Measurements from ENCODE around the gene ARHGEF3.

The ARHGEF3 gene

DNA sequence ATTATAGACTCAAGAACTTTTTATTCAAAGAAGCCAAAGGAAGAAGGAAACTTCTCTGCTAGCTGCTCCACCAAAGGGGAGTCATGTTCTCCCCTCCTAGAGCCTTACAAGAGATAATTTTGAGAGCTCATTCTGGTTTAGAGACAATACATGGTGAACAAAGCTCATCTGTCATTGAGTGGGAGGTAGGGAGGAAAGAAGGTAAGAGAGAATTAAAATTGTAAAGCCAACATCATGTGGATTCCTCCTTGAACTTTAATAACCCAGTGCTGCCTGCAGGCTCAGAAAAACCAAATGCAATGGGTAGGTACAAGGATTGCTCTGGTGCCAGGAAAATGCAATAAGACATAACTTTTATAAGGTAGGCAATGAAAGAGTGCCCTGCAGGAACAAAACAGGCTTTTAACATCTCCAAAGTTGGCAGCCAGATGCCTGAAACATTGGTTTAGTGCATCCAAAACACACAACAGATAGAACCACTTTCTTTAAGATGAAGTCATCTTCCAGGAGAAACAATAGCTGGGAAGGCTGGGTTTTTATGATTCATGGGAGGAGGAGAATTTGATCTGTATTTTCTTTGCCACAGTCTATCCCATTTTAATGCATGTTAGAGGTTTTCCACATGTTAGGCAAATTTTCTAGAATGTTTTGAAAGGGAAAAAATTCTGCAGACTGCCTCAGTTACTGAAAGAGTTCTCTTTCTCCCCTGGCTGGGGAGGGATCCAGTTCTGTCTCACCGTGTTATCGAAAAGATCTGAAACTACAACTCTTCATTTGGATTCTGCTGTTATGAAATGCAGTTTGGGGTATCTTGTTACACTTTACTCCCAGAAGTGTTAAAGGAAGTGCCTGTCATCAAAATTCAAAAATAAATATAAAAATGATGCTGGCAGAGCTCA is 11.3 kb upstream of the ARHGEF3 start (continued):
- TF ChIP-seq, protein P1, sequence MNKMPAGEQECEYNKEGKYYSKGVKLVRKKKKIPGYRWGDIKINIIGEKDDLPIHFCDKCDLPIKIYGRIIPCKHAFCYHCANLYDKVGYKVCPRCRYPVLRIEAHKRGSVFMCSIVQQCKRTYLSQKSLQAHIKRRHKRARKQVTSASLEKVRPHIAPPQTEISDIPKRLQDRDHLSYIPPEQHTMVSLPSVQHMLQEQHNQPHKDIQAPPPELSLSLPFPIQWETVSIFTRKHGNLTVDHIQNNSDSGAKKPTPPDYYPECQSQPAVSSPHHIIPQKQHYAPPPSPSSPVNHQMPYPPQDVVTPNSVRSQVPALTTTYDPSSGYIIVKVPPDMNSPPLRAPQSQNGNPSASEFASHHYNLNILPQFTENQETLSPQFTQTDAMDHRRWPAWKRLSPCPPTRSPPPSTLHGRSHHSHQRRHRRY (tag by site-specific recombination; IDR thresholded peaks at IDR 0.05), result no peak
- TF ChIP-seq, protein P2, sequence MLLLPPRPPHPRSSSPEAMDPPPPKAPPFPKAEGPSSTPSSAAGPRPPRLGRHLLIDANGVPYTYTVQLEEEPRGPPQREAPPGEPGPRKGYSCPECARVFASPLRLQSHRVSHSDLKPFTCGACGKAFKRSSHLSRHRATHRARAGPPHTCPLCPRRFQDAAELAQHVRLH (tag by site-specific recombination; IDR thresholded peaks at IDR 0.05), result no peak
- TF ChIP-seq ZNF670 (tag by site-specific recombination; IDR thresholded peaks at IDR 0.05; ENCODE audit: low read depth) (no peak), ZNF555 (tag by site-specific recombination; conservative IDR thresholded peaks at IDR 0.05) (no peak), ZNF133 (tag by site-specific recombination; IDR thresholded peaks at IDR 0.05) (no peak), ZNF211 (tag by site-specific recombination; IDR thresholded peaks at IDR 0.05; ENCODE audit: low read depth) (no peak), ZNF223 (tag by site-specific recombination; IDR thresholded peaks at IDR 0.05) (no peak), ZEB2 (tag by site-specific recombination; IDR thresholded peaks at IDR 0.05) (0 out of 2 replicates have a peak, but pooled peaks have one; percentile 41), ZNF311 (tag by site-specific recombination; IDR thresholded peaks at IDR 0.05; ENCODE audit: borderline replicate concordance) (no peak), ZNF837 (tag by site-specific recombination; IDR thresholded peaks at IDR 0.05) (no peak), YY1 (tag by site-specific recombination; IDR thresholded peaks at IDR 0.05) (no peak), ZBTB1 (tag by site-specific recombination; IDR thresholded peaks at IDR 0.05) (no peak), GLIS1 (tag by site-specific recombination; IDR thresholded peaks at IDR 0.05) (no peak)
- TF ChIP-seq, protein P3, sequence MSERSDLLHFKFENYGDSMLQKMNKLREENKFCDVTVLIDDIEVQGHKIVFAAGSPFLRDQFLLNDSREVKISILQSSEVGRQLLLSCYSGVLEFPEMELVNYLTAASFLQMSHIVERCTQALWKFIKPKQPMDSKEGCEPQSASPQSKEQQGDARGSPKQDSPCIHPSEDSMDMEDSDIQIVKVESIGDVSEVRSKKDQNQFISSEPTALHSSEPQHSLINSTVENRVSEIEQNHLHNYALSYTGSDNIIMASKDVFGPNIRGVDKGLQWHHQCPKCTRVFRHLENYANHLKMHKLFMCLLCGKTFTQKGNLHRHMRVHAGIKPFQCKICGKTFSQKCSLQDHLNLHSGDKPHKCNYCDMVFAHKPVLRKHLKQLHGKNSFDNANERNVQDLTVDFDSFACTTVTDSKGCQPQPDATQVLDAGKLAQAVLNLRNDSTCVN (tag by site-specific recombination; optimal IDR thresholded peaks at IDR 0.05), result no peak
- TF ChIP-seq, protein P4, sequence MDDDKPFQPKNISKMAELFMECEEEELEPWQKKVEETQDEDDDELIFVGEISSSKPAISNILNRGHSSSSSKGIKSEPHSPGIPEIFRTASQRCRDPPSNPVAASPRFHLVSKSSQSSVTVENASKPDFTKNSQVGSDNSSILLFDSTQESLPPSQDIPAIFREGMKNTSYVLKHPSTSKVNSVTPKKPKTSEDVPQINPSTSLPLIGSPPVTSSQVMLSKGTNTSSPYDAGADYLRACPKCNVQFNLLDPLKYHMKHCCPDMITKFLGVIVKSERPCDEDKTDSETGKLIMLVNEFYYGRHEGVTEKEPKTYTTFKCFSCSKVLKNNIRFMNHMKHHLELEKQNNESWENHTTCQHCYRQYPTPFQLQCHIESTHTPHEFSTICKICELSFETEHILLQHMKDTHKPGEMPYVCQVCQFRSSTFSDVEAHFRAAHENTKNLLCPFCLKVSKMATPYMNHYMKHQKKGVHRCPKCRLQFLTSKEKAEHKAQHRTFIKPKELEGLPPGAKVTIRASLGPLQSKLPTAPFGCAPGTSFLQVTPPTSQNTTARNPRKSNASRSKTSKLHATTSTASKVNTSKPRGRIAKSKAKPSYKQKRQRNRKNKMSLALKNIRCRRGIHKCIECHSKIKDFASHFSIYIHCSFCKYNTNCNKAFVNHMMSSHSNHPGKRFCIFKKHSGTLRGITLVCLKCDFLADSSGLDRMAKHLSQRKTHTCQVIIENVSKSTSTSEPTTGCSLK (tag by site-specific recombination; IDR thresholded peaks at IDR 0.05), result no peak
- TF ChIP-seq, protein P5, sequence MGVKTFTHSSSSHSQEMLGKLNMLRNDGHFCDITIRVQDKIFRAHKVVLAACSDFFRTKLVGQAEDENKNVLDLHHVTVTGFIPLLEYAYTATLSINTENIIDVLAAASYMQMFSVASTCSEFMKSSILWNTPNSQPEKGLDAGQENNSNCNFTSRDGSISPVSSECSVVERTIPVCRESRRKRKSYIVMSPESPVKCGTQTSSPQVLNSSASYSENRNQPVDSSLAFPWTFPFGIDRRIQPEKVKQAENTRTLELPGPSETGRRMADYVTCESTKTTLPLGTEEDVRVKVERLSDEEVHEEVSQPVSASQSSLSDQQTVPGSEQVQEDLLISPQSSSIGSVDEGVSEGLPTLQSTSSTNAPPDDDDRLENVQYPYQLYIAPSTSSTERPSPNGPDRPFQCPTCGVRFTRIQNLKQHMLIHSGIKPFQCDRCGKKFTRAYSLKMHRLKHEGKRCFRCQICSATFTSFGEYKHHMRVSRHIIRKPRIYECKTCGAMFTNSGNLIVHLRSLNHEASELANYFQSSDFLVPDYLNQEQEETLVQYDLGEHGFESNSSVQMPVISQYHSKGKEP (tag by site-specific recombination; IDR thresholded peaks at IDR 0.05), result peak; percentile 65
- TF ChIP-seq, protein P6, sequence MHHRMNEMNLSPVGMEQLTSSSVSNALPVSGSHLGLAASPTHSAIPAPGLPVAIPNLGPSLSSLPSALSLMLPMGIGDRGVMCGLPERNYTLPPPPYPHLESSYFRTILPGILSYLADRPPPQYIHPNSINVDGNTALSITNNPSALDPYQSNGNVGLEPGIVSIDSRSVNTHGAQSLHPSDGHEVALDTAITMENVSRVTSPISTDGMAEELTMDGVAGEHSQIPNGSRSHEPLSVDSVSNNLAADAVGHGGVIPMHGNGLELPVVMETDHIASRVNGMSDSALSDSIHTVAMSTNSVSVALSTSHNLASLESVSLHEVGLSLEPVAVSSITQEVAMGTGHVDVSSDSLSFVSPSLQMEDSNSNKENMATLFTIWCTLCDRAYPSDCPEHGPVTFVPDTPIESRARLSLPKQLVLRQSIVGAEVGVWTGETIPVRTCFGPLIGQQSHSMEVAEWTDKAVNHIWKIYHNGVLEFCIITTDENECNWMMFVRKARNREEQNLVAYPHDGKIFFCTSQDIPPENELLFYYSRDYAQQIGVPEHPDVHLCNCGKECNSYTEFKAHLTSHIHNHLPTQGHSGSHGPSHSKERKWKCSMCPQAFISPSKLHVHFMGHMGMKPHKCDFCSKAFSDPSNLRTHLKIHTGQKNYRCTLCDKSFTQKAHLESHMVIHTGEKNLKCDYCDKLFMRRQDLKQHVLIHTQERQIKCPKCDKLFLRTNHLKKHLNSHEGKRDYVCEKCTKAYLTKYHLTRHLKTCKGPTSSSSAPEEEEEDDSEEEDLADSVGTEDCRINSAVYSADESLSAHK (tag by site-specific recombination; IDR thresholded peaks at IDR 0.05), result no peak
- TF ChIP-seq, protein P7, sequence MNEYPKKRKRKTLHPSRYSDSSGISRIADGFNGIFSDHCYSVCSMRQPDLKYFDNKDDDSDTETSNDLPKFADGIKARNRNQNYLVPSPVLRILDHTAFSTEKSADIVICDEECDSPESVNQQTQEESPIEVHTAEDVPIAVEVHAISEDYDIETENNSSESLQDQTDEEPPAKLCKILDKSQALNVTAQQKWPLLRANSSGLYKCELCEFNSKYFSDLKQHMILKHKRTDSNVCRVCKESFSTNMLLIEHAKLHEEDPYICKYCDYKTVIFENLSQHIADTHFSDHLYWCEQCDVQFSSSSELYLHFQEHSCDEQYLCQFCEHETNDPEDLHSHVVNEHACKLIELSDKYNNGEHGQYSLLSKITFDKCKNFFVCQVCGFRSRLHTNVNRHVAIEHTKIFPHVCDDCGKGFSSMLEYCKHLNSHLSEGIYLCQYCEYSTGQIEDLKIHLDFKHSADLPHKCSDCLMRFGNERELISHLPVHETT (tag by site-specific recombination; IDR thresholded peaks at IDR 0.05), result no peak
- TF ChIP-seq, protein P8, sequence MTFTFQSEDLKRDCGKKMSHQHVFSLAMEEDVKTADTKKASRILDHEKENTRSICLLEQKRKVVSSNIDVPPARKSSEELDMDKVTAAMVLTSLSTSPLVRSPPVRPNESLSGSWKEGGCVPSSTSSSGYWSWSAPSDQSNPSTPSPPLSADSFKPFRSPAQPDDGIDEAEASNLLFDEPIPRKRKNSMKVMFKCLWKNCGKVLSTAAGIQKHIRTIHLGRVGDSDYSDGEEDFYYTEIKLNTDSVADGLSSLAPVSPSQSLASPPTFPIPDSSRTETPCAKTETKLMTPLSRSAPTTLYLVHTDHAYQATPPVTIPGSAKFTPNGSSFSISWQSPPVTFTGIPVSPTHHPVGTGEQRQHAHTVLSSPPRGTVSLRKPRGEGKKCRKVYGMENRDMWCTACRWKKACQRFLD (tag by site-specific recombination; IDR thresholded peaks at IDR 0.05), result no peak

Data from HEK293 (cell line).